ENCODE data around the gene TSPAN32. TPM values are rescaled to one million over a fixed set of nuclear protein-coding genes. Genes with fewer than 3 reads are reported as not detected.

The TSPAN32 gene
- total RNA-seq, 1 donor: 1.4 TPM

Small RNAs within 50 kb of the gene (small RNA-seq; reads per million reads assigned to genes)
- gene RNU6-878P: not detected

Other genes starting within 250 kb of the TSPAN32 start
- gene IGF2, start 162.6 kb upstream of the TSPAN32 start, total RNA-seq: 53.9 and 68.8 TPM in 2 replicates
- not detected in 2 replicates for gene INS, start 140.8 kb upstream of the TSPAN32 start, total RNA-seq
- under 0.01 TPM in 1 of 2 replicates, not detected in the other for gene TH, start 130.2 kb upstream of the TSPAN32 start, total RNA-seq
- not detected in 2 replicates for gene ASCL2, start 31.4 kb upstream of the TSPAN32 start, total RNA-seq
- gene C11orf21, start 95 bp upstream of the TSPAN32 start, total RNA-seq: 0.29 and 0.36 TPM in 2 replicates
- gene CD81, start 75.3 kb downstream of the TSPAN32 start, total RNA-seq: 184 and 195 TPM in 2 replicates
- 42.4 and 46.7 TPM in 2 replicates for gene TSSC4, start 98.7 kb downstream of the TSPAN32 start, total RNA-seq
- under 0.01 TPM in 1 of 2 replicates, not detected in the other for gene TRPM5, start 142.5 kb downstream of the TSPAN32 start, total RNA-seq
- not detected in 2 replicates for gene KCNQ1, start 143.0 kb downstream of the TSPAN32 start, total RNA-seq